Stimulated activated naive CD8-positive, alpha-beta T cell treated with anti-CD3 and anti-CD28 coated beads, Interleukin-15, amount 100 ng/mL, for 72 hours (primary cell): ENCODE measurements around the gene GINS1.

Source experiments
- ATAC-seq: fragments of 150-1000 bp; cut with Tn5 transposase; 2 replicates; pipeline ENCODE4 v1.10.0; 2021; ENCODE audit warnings: mild to moderate bottlenecking, moderate library complexity
- DNase-seq, 2 donors: peaks; one replicate each; pipeline ENCODE4 v3.0.0; 2021 to 2022
- H3K27ac Mint-ChIP-seq, 2 donors: one replicate each; pipeline ENCODE4 v1.8.0; 2022; ENCODE audit warnings: mild to moderate bottlenecking in 2 of 2, mixed read lengths in 2 of 2, moderate library complexity in 2 of 2
- H3K27me3 Mint-ChIP-seq: one replicate; pipeline ENCODE4 v1.8.0; 2022; ENCODE audit warnings: mixed read lengths
- H3K4me1 Mint-ChIP-seq: one replicate; pipeline ENCODE4 v1.8.0; 2022; ENCODE audit warnings: mild to moderate bottlenecking, mixed read lengths
- H3K4me3 Mint-ChIP-seq, 2 donors: one replicate each; pipeline ENCODE4 v1.8.0; 2022; ENCODE audit warnings: mild to moderate bottlenecking in 2 of 2, mixed read lengths in 2 of 2, moderate library complexity in 1 of 2
- H3K9me3 Mint-ChIP-seq, 2 donors: one replicate each; pipeline ENCODE4 v1.8.0; 2022; ENCODE audit warnings: mixed read lengths in 2 of 2

GINS1 gene

GRCh38 chr20:25407311-25408169 lies at the start of gene GINS1:
TSS of gene GINS1 (plus strand) at chr20:25407673. CDS start at chr20:25407821, 148 bp downstream.
- DNase-seq = peak; percentile 82 to 90
- Mint-ChIP-seq H3K27me3 (no peaks in the 10 kb centered on the region), H3K4me1 (peaks cover 22% of the 10 kb centered on the region), H3K9me3 (peaks cover 8 to 21% of the 10 kb centered on the region in 2 donors), H3K4me3 (peak within 1 kb of the TSS; percentile 88 to 97), H3K27ac (peak within 1 kb of the TSS; percentile 95 to 98)
- peak; percentile 95 for ATAC-seq

DNA sequence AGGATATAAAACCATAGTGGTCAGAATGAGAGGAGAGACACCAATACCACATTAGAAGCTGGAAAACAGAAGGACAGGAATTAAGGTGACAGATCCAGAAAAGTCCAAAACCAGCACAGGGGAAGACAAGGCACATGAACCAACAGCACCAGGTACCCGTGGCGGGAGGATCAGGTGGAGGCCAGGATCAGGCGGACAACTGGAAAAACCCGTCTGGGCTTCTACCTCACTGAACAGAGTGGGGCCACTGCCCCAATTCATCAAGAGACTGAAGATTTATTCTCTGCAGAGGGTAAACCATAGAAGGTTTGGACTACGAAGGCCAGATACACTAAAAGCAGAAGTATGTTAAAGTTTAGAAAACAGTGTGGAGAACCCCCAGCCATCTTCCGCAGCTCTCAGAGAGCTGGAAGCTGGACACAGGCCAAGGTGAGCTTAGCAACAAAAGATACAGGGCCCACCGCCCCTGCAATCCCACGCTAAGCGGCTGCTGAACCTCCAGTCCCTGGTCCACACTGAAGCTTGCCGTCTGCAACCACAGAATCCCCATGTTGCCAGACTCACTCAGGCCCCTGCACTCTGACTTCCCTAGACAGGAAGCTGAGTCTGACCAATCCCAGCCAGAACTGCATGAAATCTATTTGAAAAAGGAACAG lies 46.7 kb upstream of the GINS1 start:
- Mint-ChIP-seq H3K27me3 (no peaks in the 10 kb centered on the region), H3K9me3 (no peaks in the 10 kb centered on the region), H3K27ac (no peak overlapping the region), H3K4me3 (no peak overlapping the region), H3K4me1 (peaks cover 21% of the 10 kb centered on the region)
- ATAC-seq (no peak), DNase-seq (no peak)

GRCh38 chr20:25361287-25361683 lies 46.2 kb upstream of the GINS1 start:
- H3K27ac Mint-ChIP-seq = no peak overlapping the region
- H3K27me3 Mint-ChIP-seq = no peaks in the 10 kb centered on the region
- DNase-seq = no peak
- H3K9me3 Mint-ChIP-seq = no peaks in the 10 kb centered on the region
- no peak overlapping the region for H3K4me3 Mint-ChIP-seq
- ATAC-seq = no peak
- peaks cover 15% of the 10 kb centered on the region for H3K4me1 Mint-ChIP-seq

DNA sequence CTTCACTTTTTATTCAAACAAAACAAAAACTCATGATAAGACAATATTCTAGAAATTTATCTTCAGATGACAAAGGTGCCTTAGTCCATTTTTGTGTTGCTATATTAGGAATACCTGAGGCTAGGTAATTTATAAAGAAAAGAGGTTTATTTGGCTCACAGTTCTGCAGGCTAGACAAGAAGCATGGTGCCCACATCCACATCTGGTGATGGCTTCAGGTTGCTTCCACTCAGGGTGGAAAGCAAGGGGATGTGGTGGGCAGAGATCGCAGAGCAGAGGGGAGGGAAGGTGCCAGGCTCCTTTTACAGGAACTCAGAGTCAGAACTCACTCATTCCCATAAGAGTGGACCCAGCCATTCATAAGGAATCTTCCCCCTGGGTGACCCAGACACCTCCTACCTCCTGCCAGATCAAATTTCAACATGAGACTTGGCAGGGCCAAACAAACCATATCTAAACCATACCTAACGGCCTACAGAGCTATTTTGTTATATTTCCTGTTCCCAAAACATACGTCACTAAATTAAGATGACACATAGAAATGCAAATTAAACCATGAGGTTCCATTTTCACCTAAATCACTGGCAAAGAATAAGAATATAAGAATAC lies 43.2 kb upstream of the GINS1 start:
- Mint-ChIP-seq H3K27ac (no peak overlapping the region), H3K4me3 (no peak overlapping the region), H3K9me3 (peaks cover 4 to 5% of the 10 kb centered on the region in 2 donors), H3K4me1 (no peaks in the 10 kb centered on the region), H3K27me3 (no peaks in the 10 kb centered on the region)
- ATAC-seq = no peak
- no peak for DNase-seq

- Mint-ChIP-seq H3K4me3 (no peak overlapping the region), H3K27ac (peak overlapping the region in 1 of 2 donors; percentile 86), H3K27me3 (no peaks in the 10 kb centered on the region), H3K4me1 (peaks cover under 1% of the 10 kb centered on the region), H3K9me3 (peaks cover 4 to 5% of the 10 kb centered on the region in 2 donors)
- no peak for ATAC-seq
- no peak for DNase-seq
Observed at GRCh38 chr20:25364879-25365699, 42.4 kb upstream of the GINS1 start.

- Mint-ChIP-seq H3K9me3 (peaks cover 4 to 5% of the 10 kb centered on the region in 2 donors), H3K4me3 (no peak overlapping the region), H3K4me1 (peaks cover 18% of the 10 kb centered on the region), H3K27me3 (no peaks in the 10 kb centered on the region), H3K27ac (no peak overlapping the region)
- DNase-seq (no peak), ATAC-seq (no peak)
Observed at GRCh38 chr20:25368526-25368925, 38.9 kb upstream of the GINS1 start.

- H3K4me1 Mint-ChIP-seq = peaks cover 18% of the 10 kb centered on the region
Observed at GRCh38 chr20:25368976-25369375, 38.5 kb upstream of the GINS1 start.

DNA sequence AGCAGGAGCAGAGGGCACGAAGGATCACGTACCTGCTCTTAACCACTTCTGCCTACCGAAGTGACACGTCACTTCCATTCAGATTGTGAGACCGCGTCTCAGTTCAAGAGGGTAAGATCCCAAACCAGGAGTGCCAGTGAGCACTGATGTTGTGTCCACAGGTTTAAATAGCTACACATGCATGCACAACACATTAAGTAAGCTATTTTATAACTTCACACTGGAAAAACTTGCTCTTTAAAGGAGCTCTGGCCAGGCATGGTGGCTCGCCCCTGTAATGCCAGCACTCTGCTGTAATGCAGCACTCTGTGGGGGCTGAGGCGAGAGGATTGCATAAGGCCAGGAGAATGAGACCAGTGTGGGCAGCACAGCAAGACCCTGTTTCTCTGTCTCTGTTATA lies 37.9 kb upstream of the GINS1 start:
- no peak for ATAC-seq
- no peak overlapping the region for H3K27ac Mint-ChIP-seq

More at GRCh38 chr20:25368976-25369375, 38.5 kb upstream of the GINS1 start:
- Mint-ChIP-seq H3K4me3 (no peak overlapping the region), H3K9me3 (peaks cover 4 to 5% of the 10 kb centered on the region in 2 donors), H3K27me3 (no peaks in the 10 kb centered on the region), H3K27ac (no peak overlapping the region)
- DNase-seq (no peak), ATAC-seq (no peak)

GRCh38 chr20:25369971-25370370 lies 37.5 kb upstream of the GINS1 start:
- Mint-ChIP-seq H3K27me3 (no peaks in the 10 kb centered on the region), H3K9me3 (peaks cover 4 to 5% of the 10 kb centered on the region in 2 donors)
- DNase-seq = no peak

More for the DNA sequence above, 37.9 kb upstream of the GINS1 start:
- H3K4me3 Mint-ChIP-seq = no peak overlapping the region
- H3K9me3 Mint-ChIP-seq = peaks cover 4 to 5% of the 10 kb centered on the region in 2 donors
- peaks cover 20% of the 10 kb centered on the region for H3K4me1 Mint-ChIP-seq
- DNase-seq = no peak
- no peaks in the 10 kb centered on the region for H3K27me3 Mint-ChIP-seq

GRCh38 chr20:25372584-25373336 lies 34.7 kb upstream of the GINS1 start:
- H3K27me3 Mint-ChIP-seq = no peaks in the 10 kb centered on the region
- ATAC-seq (peak; percentile 90), DNase-seq (no peak)
- H3K27ac Mint-ChIP-seq = no peak overlapping the region
- no peak overlapping the region for H3K4me3 Mint-ChIP-seq
- peaks cover 31% of the 10 kb centered on the region for H3K4me1 Mint-ChIP-seq
- H3K9me3 Mint-ChIP-seq = no peaks in the 10 kb centered on the region

More at GRCh38 chr20:25369971-25370370, 37.5 kb upstream of the GINS1 start:
- Mint-ChIP-seq H3K4me3 (no peak overlapping the region), H3K4me1 (peaks cover 24% of the 10 kb centered on the region), H3K27ac (no peak overlapping the region)
- ATAC-seq = no peak

- no peak overlapping the region for H3K27ac Mint-ChIP-seq
- H3K4me1 Mint-ChIP-seq = peaks cover 31% of the 10 kb centered on the region
- ATAC-seq = no peak
- H3K4me3 Mint-ChIP-seq = no peak overlapping the region
- H3K27me3 Mint-ChIP-seq = no peaks in the 10 kb centered on the region
- no peaks in the 10 kb centered on the region for H3K9me3 Mint-ChIP-seq
- no peak for DNase-seq
Observed at GRCh38 chr20:25374842-25375241, 32.6 kb upstream of the GINS1 start.

DNA sequence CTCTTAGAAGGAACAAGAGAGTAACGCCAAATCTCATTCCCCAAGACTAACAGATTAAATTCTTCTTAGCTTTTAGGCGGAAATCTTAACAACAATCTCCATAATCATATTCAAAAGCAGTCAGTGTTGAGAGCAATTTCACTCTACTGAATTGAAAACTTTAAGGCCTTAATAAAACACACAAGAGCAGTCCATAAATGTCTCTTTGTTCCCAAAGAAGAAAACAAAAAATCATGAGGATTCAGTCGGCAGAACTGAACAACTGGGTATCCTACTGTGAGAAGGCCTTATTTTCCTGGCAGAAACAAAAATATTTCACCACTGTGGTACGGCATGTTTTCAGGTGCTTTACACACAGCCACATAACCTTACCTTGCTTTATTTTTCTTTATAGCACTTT lies 31.2 kb upstream of the GINS1 start:
- Mint-ChIP-seq H3K27me3 (no peaks in the 10 kb centered on the region), H3K4me1 (peaks cover 20% of the 10 kb centered on the region), H3K9me3 (no peaks in the 10 kb centered on the region), H3K4me3 (no peak overlapping the region), H3K27ac (no peak overlapping the region)
- ATAC-seq = no peak
- no peak for DNase-seq

- DNase-seq = no peak
- H3K27ac Mint-ChIP-seq = no peak overlapping the region
- ATAC-seq = no peak
- no peaks in the 10 kb centered on the region for H3K27me3 Mint-ChIP-seq
- peaks cover 19% of the 10 kb centered on the region for H3K4me1 Mint-ChIP-seq
- H3K4me3 Mint-ChIP-seq = no peak overlapping the region
- no peaks in the 10 kb centered on the region for H3K9me3 Mint-ChIP-seq
Observed at GRCh38 chr20:25376886-25377285, 30.6 kb upstream of the GINS1 start.

- Mint-ChIP-seq H3K4me3 (no peak overlapping the region), H3K4me1 (peaks cover 31% of the 10 kb centered on the region), H3K27me3 (no peaks in the 10 kb centered on the region), H3K9me3 (no peaks in the 10 kb centered on the region), H3K27ac (no peak overlapping the region)
- ATAC-seq (no peak), DNase-seq (no peak)
Observed at GRCh38 chr20:25378189-25378883, 29.1 kb upstream of the GINS1 start.
